ENCODE measurements around the gene DAPK1.
A peak's percentile ranks its signal among the peaks of the same experiment; 100 is the strongest.

Gene DAPK1

GRCh38 chr9:87713278-87713987 lies 215.8 kb downstream of the DAPK1 start:
- peak; percentile 97 for DNase-seq (ENCODE audit: low spot score)

GRCh38 chr9:87713988-87714330 lies 216.3 kb downstream of the DAPK1 start:
- no peak for DNase-seq (ENCODE audit: low spot score)

DNA sequence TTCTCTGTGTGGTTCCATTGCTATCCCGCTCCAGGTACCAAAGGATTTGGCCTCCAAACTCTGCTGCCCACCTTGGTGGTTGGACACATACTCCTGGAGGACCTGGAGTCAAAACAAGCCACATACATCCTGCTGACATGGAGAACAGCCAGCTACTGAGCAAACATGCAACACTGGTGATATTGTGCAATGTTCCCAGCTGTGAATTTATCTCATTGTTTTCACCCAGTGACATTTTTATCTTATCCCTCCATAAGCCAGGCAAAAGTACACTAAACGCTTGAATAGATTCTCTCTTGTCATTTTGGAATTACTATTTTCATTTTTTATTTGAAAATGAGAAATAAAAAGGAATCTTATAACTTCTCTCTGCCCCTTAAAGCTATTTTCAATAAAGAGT lies 217.2 kb downstream of the DAPK1 start:
- DNase-seq (ENCODE audit: low spot score): peak; percentile 15

DNA sequence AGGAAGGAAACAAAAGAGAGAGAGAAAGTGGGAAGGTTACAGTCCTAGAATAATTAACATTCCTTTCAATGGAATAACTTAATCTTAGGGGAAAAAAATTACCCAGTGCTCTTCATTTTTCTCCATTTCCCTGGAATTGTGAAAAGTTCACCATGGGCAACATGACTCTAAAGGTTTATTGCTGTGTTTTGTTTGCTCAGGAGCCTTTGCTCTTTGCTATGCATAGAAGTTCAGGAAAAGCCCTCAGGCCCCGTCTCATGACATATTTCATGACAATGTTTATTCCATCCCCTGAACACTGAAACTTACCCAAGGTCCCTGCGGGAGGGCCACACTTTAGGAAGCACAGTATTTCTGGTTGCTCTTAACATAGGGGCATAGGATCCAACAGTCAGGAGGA lies 218.5 kb downstream of the DAPK1 start:
- no peak for DNase-seq (ENCODE audit: low spot score)

GRCh38 chr9:87717456-87717855 lies 219.8 kb downstream of the DAPK1 start:
- no peak for DNase-seq (ENCODE audit: low spot score)

- no peak for DNase-seq (ENCODE audit: low spot score)
These were observed 220.6 kb downstream of the DAPK1 start for GRCh38 chr9:87718231-87718630.

GRCh38 chr9:87718852-87719612 lies 221.4 kb downstream of the DAPK1 start:
- no peak for DNase-seq (ENCODE audit: low spot score)

- no peak for DNase-seq (ENCODE audit: low spot score)
These were observed 222.5 kb downstream of the DAPK1 start for GRCh38 chr9:87720173-87720572.

DNA sequence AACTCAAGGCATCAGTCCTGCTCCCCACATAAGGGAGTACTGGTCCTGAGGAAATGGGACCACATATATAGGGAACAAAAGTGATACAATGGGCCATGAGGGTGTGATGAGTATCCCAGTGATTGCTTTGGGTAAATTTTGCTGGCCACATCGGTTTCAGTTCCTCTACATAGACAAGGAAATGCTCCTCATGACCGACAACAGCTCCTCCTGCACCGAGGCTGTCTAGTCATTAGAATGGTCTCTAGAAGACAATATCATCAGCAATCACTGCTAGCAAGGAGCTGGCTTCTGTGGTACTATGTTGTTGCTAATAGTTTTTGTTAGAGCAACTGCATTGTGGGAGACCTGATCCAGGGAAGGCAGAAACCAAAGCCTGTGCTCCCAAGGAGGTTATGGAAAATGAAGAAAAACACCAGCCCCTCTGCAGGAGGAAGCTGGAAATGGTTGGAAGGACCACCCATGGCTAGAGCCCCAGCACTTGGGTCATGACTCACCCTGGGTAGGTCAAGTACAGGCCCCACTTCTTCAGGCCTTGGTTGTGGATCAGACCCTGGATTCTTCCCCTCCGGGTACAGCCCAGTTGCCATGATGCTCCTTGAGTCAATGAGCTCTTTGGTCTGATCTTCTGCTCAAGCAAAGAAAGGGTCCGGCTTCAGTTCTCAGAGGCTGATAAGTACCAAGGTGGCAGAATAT lies 224.9 kb downstream of the DAPK1 start:
- no peak for DNase-seq (ENCODE audit: low spot score)

DNA sequence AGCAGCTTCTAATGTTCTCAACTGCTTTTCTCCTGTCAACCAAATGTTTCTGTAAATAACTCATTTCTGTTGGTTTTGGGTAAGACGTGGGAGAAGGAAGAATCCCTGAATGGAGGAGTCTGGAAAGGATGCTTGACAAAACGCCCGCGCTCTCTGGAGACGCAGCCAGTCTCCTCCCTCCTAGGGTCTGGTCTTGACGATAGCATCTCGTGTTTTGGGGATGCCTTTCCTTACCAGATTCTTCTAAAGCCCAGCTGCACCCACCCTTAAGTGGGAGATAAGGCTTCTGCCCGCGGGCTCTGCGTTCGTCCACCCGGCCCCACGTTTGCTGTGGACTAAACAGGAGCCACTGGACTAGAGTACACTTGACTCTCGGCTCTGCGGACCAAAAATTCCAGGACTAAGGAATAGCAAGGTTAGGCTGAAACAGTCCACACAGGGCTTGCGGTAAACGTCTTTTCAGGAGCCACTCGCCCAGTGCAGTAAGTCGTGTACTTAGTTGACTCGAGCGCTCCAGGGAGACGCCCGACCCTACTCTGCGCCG lies 227.8 kb downstream of the DAPK1 start:
- no peak for DNase-seq (ENCODE audit: low spot score)

- peak; percentile 82 for DNase-seq (ENCODE audit: low spot score)
These were observed 228.4 kb downstream of the DAPK1 start, which contains the start of gene CTSL for GRCh38 chr9:87725900-87726709. CTSL (plus strand) TSS chr9:87726119; CDS start chr9:87727604, 1,485 bp downstream.

GRCh38 chr9:87729246-87729645 lies 231.6 kb downstream of the DAPK1 start:
- DNase-seq (ENCODE audit: low spot score): no peak

GRCh38 chr9:87731321-87731720 lies 233.7 kb downstream of the DAPK1 start:
- no peak for DNase-seq (ENCODE audit: low spot score)

DNA sequence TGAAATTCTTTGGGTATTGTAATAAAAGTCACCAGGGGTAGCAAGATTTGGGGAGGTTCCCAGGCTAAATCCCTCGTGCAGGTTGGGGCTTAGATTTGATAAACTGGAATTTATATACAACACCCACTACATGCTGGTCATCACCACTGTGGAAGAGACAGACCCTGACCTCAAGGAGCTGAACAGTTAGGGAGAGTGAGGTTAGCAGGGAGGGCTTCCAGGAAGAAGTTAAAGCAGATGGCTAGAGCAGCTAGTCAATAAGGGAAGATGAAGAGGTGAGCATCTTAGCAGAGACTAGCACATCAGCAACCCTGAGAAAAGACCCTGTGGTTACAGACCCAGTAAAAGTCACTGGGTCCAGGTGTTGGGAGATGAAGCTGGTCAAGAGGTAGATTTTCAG lies 234.7 kb downstream of the DAPK1 start:
- DNase-seq (ENCODE audit: low spot score): no peak

- DNase-seq (ENCODE audit: low spot score): no peak
These were observed 235.1 kb downstream of the DAPK1 start for GRCh38 chr9:87732756-87733155.

DNA sequence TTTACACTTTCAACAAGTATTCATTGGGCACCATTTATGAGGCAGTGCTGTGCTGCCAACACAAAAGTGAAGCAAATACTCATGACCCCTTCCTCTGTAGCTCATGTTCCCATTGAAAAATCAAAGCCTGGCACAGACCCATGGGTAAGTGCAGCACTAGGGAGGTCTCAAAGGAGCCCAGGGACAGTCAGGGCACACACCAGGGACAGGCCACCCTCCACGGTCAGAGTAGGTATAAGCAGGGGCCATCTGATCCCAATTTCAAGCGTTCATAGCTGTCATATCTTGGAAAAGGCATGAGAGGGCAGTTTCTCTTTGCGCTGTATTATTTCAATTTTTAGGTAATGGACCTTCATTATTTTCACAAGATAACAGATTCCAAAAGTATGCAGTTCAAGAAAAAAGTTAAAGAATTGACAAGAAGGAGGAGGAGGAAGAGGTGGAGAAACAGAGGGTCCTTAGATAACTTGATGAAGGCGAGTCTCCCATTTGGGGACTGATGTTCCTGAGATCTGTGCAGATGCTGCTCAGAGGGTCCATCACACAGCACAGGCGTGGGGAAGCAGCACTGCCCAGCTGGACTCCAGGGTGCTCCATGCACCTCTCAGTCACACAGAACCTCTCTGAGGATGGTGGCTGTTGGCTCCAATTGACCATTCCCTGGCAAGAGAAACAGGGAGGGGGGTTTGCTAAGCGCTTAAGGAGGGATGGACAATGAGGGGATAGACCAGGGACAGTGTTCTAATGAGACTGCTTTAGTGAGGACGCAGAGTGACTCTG lies 235.8 kb downstream of the DAPK1 start:
- no peak for DNase-seq (ENCODE audit: low spot score)

- DNase-seq (ENCODE audit: low spot score): no peak
These were observed 236.4 kb downstream of the DAPK1 start for GRCh38 chr9:87734106-87734505.

DNA sequence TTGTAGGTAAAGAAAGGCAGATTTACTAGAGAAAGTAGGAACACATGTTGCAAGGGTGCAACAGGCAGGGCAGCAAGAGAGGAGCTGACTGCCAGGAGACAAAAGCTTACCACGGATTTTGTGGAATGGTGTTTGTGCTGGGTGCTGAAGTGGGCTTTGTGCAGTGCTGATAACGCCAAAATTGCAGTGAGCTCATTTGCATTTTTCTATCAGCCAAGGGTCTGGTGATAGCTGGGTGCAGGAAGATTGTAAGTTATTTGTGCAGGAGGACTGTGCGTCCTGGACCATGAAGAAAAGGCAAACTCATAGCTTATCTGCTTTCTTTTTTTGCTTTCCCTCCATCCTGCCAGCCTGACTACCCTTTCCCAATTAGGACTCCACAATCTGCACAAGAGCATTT lies 241.9 kb downstream of the DAPK1 start:
- no peak for DNase-seq (ENCODE audit: low spot score)

GRCh38 chr9:87740209-87740608 lies 242.5 kb downstream of the DAPK1 start:
- DNase-seq (ENCODE audit: low spot score): no peak

GRCh38 chr9:87741326-87741725 lies 243.7 kb downstream of the DAPK1 start:
- no peak for DNase-seq (ENCODE audit: low spot score)

- no peak for DNase-seq (ENCODE audit: low spot score)
These were observed 244.2 kb downstream of the DAPK1 start for GRCh38 chr9:87741891-87742290.
